Liver (tissue), 9 donors: ENCODE results near the gene FAM151B. TPM values are rescaled to one million over a fixed set of nuclear protein-coding genes. Genes with fewer than 3 reads are reported as not detected.

Experiments used
- DNase-seq: peaks from one replicate; pipeline ENCODE4 v3.0.0-alpha.2; 2017; ENCODE audit warnings: low spot score
- H3K27ac ChIP-seq, 2 donors: one replicate each; pipeline ENCODE4 v1.7.0; 2013; ENCODE audit warnings: inconsistent platforms in 2 of 2, low read length in 2 of 2, control low read depth in 1 of 2, low read depth in 1 of 2, mild to moderate bottlenecking in 1 of 2
- H3K27me3 ChIP-seq, 4 donors: one replicate each; pipeline versions ENCODE4 v1.6.1 to v1.7.0; 2013; ENCODE audit warnings: low read length in 3 of 4, inconsistent platforms in 1 of 4, mild to moderate bottlenecking in 1 of 4, moderate library complexity in 1 of 4; ENCODE audit not compliant: control insufficient read depth in 4 of 4, insufficient read depth in 4 of 4
- H3K36me3 ChIP-seq, 4 donors: one replicate each; pipeline versions ENCODE4 v1.6.1 to v1.7.0; 2013; ENCODE audit warnings: low read length in 3 of 4, mild to moderate bottlenecking in 3 of 4, low read depth in 1 of 4, moderate library complexity in 1 of 4; ENCODE audit not compliant: control insufficient read depth in 4 of 4, insufficient read depth in 3 of 4
- H3K4me1 ChIP-seq, 4 donors: one replicate each; pipeline versions ENCODE4 v1.6.1 to v1.7.0; 2013; ENCODE audit warnings: low read length in 3 of 4, mild to moderate bottlenecking in 3 of 4, moderate library complexity in 1 of 4; ENCODE audit not compliant: control insufficient read depth in 4 of 4, insufficient read depth in 4 of 4
- H3K4me3 ChIP-seq, 3 donors: one replicate each; pipeline versions ENCODE4 v1.6.1 to v1.7.0; 2013; ENCODE audit warnings: low read length in 3 of 3, control low read depth in 1 of 3, low read depth in 1 of 3, mild to moderate bottlenecking in 1 of 3
- H3K9ac ChIP-seq, 2 donors: one replicate each; pipeline ENCODE4 v1.7.0; 2013; ENCODE audit warnings: low read length in 2 of 2, mild to moderate bottlenecking in 2 of 2, moderate library complexity in 2 of 2, control low read depth in 1 of 2, low read depth in 1 of 2
- H3K9me3 ChIP-seq, 4 donors: one replicate each; pipeline versions ENCODE4 v1.6.1 to v1.7.0; 2013; ENCODE audit warnings: low read length in 3 of 4; ENCODE audit not compliant: control insufficient read depth in 4 of 4
- ATF3 ChIP-seq: IDR thresholded peaks from 2 replicates; pipeline ENCODE4 v1.6.1; 2016; ENCODE audit warnings: antibody characterized with exemption
- CTCF ChIP-seq: fragments of 150-350 bp; IDR thresholded peaks from 2 replicates; pipeline ENCODE4 v1.5.1; 2017; ENCODE audit warnings: improper control_type of control experiment, low read depth, low read length; ENCODE audit not compliant: missing input control
- EGR1 ChIP-seq, 2 donors: IDR thresholded peaks; 2 replicates each; pipeline ENCODE4 v1.6.1; 2016 to 2018; ENCODE audit warnings: antibody characterized with exemption in 2 of 2, low read depth in 2 of 2
- FOXA2 ChIP-seq: IDR thresholded peaks from 2 replicates; pipeline ENCODE4 v1.6.1; 2016; ENCODE audit warnings: antibody characterized with exemption
- GABPA ChIP-seq, 2 donors: IDR thresholded peaks in 1 of 2; conservative IDR thresholded peaks in 1 of 2; 2 replicates each; pipeline ENCODE4 v1.6.1; 2016; ENCODE audit warnings: antibody characterized with exemption in 2 of 2, mild to moderate bottlenecking in 1 of 2, moderate library complexity in 1 of 2
- HNF4A ChIP-seq, 2 donors: conservative IDR thresholded peaks; 2 replicates each; pipeline ENCODE4 v1.6.1; 2016; ENCODE audit warnings: antibody characterized with exemption in 2 of 2, mild to moderate bottlenecking in 2 of 2
- HNF4G ChIP-seq: IDR thresholded peaks from 2 replicates; pipeline ENCODE4 v1.6.1; 2016; ENCODE audit warnings: antibody characterized with exemption
- MAX ChIP-seq: IDR thresholded peaks from 2 replicates; pipeline ENCODE4 v1.6.1; 2016; ENCODE audit warnings: antibody characterized with exemption
- REST ChIP-seq: IDR thresholded peaks from 2 replicates; pipeline ENCODE4 v1.6.1; 2016; ENCODE audit warnings: antibody characterized with exemption, mild to moderate bottlenecking
- RXRA ChIP-seq, 2 donors: IDR thresholded peaks; 2 replicates each; pipeline ENCODE4 v1.6.1; 2017 to 2018; ENCODE audit warnings: antibody characterized with exemption in 2 of 2, mild to moderate bottlenecking in 1 of 2
- SP1 ChIP-seq: IDR thresholded peaks from 2 replicates; pipeline ENCODE4 v1.6.1; 2018; ENCODE audit warnings: antibody characterized with exemption, mild to moderate bottlenecking
- TAF1 ChIP-seq: conservative IDR thresholded peaks from 2 replicates; pipeline ENCODE4 v1.6.1; 2016; ENCODE audit warnings: antibody characterized with exemption, mild to moderate bottlenecking
- YY1 ChIP-seq: IDR thresholded peaks from 2 replicates; pipeline ENCODE4 v1.6.1; 2016; ENCODE audit warnings: antibody characterized with exemption, mild to moderate bottlenecking
- ZBTB33 ChIP-seq: IDR thresholded peaks from 2 replicates; pipeline ENCODE4 v1.6.1; 2016; ENCODE audit warnings: antibody characterized with exemption
- WGBS: extraction: QIAGEN DNeasy Blood & Tissue Kit; methylation state at CpG from one replicate; pipeline ENCODE4 v1.1.7; 2013; 5-methylcytosine and 5-hydroxymethylcytosine counted together
- polyA plus RNA-seq, 2 donors: library from polyadenylated mRNA; stranded (reverse) in 1 of 2; unstranded in 1 of 2; fragments of 200-250 nt in 1 of 2; fragments of >200 nt in 1 of 2; fragmentation: Nextera tagmentation in 1 of 2; extraction: Ambion mirVana in 1 of 2; gene quantifications; one replicate each; pipeline versions ENCODE4 v1.2.1 to v1.2.3, GENCODE V29; 2013 to 2015
- total RNA-seq, 2 donors: library from RNA; depleted of rRNA; stranded (reverse); fragments of >200 nt; gene quantifications; one replicate each; pipeline ENCODE4 v1.2.3, GENCODE V29; 2014
- donor health status: healthy.
- donor health status: healthy.
- donor health status: healthy.
- donor health status: healthy.
- donor health status: healthy.

FAM151B gene
- total and polyA plus RNA-seq, 4 donors, result 0.43 to 3.0 (median 1.3) TPM

DNA sequence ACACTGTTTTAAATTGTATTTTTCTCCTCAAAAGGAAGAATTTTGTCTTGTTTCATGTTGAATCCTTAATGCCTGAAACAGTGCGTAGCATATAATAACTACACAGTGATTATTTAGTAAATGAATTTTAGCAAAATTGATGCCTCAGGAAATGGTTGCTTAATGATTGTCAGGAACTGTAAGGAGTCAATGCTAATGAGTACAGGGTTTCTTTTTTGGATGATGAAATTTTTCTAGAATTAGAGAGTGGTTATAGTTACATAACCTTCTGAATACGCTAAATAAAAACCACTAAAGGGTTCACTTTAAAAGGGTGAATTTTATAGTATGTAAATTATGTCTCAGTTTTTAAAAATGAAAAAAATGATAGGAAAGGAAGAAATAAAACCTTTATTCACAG, 14.9 kb downstream of the FAM151B start:
- Histone ChIP-seq H3K9me3 (no peaks in the 10 kb centered on the region), H3K36me3 (no peaks in the 10 kb centered on the region), H3K27ac (no peak overlapping the region), H3K4me3 (no peak overlapping the region), H3K27me3 (no peaks in the 10 kb centered on the region), H3K9ac (no peak overlapping the region), H3K4me1 (no peaks in the 10 kb centered on the region)
- WGBS, result 89% methylated on average over 2 of the region's 2 CpGs
- TF ChIP-seq SP1, result no peak
- no peak for TF ChIP-seq CTCF
- TF ChIP-seq HNF4A (conservative IDR thresholded peaks at IDR 0.05), result no peak
- TF ChIP-seq REST, result no peak
- TF ChIP-seq MAX, result no peak
- no peak for DNase-seq

- H3K36me3 ChIP-seq, result no peaks in the 10 kb centered on the region
- no peak overlapping the region for H3K4me3 ChIP-seq
- no peak overlapping the region for H3K9ac ChIP-seq
- no peak overlapping the region for H3K27ac ChIP-seq
- no peaks in the 10 kb centered on the region for H3K27me3 ChIP-seq
- H3K9me3 ChIP-seq, result no peaks in the 10 kb centered on the region
- H3K4me1 ChIP-seq, result no peaks in the 10 kb centered on the region
- 72% methylated on average over 1 of the region's 1 CpG for WGBS
- no peak for TF ChIP-seq SP1
- TF ChIP-seq REST, result no peak
- TF ChIP-seq EGR1 (IDR thresholded peaks at IDR 0.05; ENCODE audit: low read depth in 2 of 2), result no peak
- no peak for TF ChIP-seq ZBTB33
- TF ChIP-seq HNF4A (conservative IDR thresholded peaks at IDR 0.05), result no peak
- no peak for TF ChIP-seq FOXA2
- TF ChIP-seq HNF4G, result no peak
- no peak for TF ChIP-seq RXRA (IDR thresholded peaks at IDR 0.05)
- TF ChIP-seq ATF3, result no peak
- TF ChIP-seq CTCF, result no peak
- no peak for TF ChIP-seq TAF1
- TF ChIP-seq YY1, result no peak
- no peak for TF ChIP-seq GABPA (IDR thresholded peaks at IDR 0.05 in 1 of 2, conservative IDR thresholded peaks at IDR 0.05 in 1 of 2)
- no peak for DNase-seq
These were observed 15.7 kb downstream of the FAM151B start for GRCh38 chr5:80503641-80504040.
